Right lobe of liver (tissue), 4 donors: ENCODE measurements around the gene LCLAT1.

Source experiments
- POLR2A ChIP-seq: fragments of 450-650 bp; IDR thresholded peaks from one replicate; pipeline ENCODE4 v1.6.1; 2017; ENCODE audit warnings: antibody characterized with exemption, mild to moderate bottlenecking
- TF ChIP-seq, protein P1 (sequence below), 4 donors: fragments of 200-600 bp in 3 of 4; fragments of 450-650 bp in 1 of 4; IDR thresholded peaks; one replicate each; pipeline versions ENCODE4 v1.5.1 to v1.8.0; 2016 to 2022; ENCODE audit warnings: antibody characterized with exemption in 4 of 4, mild to moderate bottlenecking in 2 of 4
- donor health status: DM: no; HTN: no; CAD: no.
- donor health status: DM: no; HTN: no; CAD: no.
- donor health status: DM: no; HTN: yes; CAD: no.

DNA sequence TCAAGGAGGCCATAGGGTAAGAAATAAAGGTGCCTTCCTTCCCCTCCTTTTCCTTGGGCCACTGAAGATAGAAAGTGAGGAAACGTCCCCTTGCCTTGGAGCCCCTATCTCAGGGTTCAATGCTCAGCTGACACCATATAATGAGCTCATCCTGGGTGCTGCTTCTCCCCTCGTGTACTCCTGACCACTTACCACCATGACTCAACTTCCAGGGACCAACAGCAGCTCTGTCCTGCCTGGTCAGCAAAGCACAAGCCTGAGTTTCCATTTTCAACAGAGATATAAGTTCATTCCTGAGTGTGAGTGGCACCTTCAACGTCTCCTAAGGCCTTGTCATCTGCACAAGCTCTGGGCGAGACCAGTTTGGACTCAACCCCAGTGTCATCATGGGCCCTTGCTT lies 209.0 kb downstream of the LCLAT1 start:
- TF ChIP-seq, protein P1, sequence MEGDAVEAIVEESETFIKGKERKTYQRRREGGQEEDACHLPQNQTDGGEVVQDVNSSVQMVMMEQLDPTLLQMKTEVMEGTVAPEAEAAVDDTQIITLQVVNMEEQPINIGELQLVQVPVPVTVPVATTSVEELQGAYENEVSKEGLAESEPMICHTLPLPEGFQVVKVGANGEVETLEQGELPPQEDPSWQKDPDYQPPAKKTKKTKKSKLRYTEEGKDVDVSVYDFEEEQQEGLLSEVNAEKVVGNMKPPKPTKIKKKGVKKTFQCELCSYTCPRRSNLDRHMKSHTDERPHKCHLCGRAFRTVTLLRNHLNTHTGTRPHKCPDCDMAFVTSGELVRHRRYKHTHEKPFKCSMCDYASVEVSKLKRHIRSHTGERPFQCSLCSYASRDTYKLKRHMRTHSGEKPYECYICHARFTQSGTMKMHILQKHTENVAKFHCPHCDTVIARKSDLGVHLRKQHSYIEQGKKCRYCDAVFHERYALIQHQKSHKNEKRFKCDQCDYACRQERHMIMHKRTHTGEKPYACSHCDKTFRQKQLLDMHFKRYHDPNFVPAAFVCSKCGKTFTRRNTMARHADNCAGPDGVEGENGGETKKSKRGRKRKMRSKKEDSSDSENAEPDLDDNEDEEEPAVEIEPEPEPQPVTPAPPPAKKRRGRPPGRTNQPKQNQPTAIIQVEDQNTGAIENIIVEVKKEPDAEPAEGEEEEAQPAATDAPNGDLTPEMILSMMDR (IDR thresholded peaks at IDR 0.05) = no peak
- TF ChIP-seq POLR2A = no peak
